ENCODE data around the gene ZBTB8B.
"Not testable (repeated sequence)": the region's sequence is repeated elsewhere in the genome, so short reads cannot be mapped to it uniquely, and the experiment has no call there.

ZBTB8B gene

DNA sequence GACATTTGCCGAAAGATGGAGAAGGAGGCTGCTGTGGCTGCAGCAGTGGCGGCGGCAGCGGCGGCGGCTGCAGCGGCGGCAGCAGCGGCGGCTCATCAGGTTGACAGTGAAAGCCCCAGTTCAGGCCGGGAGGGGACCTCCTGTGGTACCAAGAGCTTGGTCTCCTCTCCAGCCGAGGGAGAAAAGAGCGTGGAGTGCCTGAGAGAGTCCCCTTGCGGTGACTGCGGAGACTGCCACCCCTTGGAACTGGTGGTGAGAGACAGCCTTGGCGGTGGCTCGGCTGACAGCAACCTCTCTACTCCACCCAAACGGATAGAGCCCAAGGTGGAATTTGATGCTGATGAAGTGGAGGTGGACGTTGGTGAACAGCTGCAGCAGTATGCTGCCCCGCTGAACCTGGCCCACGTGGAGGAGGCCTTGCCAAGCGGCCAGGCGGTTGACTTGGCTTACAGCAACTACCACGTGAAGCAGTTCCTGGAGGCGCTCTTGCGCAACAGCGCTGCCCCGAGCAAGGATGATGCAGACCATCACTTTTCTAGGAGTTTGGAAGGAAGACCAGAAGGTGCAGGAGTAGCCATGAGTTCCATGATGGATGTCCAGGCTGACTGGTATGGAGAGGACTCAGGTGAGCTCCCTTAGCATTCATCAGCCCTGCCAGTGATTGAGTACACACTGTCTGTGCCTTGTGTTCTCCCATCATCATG lies 6.3 kb downstream of the ZBTB8B start:
- no peak for DNase-seq

DNA sequence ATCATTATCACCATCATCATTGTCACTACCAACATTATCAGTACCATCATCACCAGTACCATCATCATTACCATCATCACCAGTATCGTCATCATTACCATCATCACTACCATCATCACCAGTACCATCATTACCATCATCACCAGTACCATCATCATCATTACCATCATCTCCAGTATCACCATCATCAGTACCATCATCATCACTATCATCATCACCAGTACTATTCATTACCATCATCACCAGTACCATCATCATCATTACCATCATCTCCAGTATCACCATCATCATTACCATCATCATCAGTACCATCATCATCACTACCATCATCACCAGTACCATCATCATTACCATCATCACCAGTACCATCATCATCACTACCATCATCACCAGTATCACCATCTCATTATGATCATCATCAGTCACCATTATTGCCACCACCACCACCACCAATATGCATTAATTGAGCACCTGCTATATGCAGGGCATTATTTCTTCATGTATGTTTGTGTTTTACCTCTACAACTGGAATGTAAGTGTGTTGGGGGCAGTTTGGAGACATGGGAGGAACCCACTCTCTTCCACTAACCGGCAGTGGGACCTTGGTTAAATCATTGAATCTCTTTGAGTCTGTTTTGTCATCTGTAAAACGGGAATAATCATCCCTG lies 7.0 kb downstream of the ZBTB8B start:
- no peak for DNase-seq

DNA sequence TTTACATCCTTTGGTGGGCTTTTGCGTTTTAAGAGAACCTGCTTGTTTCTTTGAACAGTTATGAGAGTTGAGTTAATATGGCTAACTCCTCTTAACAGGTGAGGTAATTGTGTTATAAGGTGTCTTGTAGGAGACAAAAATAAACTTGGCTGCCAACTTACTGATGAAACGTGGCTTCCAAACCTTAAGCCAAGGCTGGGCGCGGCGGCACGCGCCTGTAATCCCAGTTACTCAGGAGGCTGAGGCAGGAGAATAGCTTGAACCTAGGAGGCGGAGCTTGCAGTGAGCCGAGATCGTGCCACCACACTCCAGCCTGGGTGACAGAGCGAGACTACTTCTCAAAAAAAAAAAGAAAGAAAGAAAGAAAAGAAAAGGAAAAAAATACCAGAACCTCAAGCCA lies 8.1 kb downstream of the ZBTB8B start:
- DNase-seq, result not testable (repeated sequence)

DNA sequence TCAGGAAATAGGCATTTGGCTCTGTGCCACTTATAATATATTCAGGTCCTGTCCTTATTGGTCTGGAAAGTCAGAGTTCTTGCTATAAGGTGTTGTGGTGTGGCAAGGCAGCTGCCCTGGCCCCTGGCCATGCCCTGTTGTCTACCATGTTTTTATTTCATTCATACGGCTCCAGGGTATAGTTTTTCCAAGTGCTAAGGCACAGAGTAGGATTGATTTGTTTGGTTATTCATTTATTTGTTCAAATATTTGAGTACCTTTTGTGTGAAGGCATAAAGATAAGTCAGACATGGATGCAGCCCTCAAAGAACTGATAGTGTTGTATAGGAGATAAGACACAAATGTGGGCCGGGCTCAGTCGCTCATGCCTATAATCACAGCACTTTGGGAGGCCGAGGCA lies 10.1 kb downstream of the ZBTB8B start:
- DNase-seq, result no peak

DNA sequence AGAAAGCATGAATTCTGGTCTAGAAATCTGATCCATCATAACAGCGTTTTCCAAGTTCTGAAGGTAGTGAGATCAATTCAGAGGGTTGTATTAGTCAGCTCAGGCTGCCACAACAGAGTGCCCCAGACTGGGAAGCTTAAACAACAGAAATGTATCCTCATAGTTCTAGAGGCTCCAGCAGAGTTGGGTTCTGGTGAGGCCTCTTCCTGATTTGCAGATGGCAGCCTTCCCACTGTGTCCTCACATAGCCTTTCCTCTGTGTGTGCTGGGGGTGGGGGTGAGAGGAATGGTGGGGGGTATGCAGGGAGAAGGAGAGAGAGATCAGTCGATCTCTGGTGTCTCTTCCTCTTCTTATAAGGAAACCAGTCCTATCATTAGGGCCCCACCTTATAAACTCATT lies 15.1 kb downstream of the ZBTB8B start:
- DNase-seq, result no peak

DNA sequence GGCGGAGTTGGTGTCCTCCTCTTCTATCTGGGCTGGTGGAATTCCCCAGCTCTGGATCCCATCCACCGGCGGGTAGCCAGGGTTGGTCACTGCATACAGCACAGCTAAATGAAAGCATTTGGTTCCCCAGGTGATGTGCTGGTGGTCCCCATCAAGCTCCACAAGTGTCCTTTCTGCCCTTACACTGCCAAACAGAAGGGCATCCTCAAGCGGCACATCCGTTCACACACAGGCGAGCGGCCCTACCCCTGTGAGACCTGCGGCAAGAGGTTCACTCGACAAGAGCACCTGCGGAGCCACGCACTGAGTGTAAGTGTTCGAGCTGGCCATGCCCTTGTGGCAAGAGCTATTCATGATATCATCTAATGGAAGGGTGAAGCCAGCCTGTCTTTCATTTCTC lies 15.9 kb downstream of the ZBTB8B start:
- DNase-seq, result no peak

DNA sequence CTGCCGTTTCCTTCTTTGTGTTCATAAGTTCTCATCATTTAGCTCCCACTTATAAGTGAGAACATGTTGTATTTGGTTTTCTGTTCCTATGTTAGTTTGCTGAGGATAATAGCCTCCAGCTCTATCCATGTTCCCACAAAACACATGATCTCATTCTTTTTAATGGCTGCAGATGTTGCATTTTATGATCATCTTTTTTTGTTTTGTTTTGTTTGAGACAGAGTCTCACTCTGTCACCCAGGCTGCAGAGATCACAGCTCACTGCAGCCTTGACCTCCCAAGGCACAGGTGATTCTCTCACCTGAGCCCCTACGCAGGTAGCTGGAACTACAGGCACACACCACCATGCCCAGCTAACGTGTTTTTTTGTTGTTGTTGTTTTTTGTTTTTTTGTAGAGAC lies 16.9 kb downstream of the ZBTB8B start:
- DNase-seq, result not testable (repeated sequence)

DNA sequence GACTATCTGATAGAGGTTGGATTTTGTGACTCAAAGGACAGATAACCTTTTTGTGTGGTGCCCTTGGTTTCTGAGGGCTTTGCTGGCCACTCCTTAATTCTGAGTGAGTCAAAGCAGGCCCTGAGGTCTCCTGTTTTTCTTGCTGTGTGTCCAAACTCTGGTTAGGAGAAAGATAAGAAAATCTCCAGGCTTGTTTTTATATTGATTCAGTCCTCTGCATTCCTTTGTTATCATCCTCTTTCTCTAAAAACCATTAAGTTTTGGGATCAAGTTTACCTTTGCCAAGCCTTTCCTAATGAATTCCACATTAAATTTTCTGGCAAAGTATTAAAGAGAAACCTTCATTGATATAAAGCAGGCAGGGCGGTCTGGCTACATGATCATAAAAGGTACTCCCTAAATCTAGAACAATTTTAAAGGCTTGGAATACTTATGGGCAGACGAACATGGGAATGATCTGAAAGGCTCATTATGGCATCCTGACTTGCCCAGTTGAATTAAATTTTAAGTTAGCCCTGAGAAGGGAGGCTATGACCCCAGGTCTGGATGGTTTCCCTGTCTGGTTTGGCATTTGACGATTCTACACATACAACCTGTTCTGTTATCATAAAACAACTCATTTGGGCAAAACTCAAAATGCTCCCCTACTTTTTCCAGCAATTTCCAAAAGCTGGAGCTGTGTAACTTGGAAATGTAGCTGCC lies 20.8 kb downstream of the ZBTB8B start:
- no peak for DNase-seq

DNA sequence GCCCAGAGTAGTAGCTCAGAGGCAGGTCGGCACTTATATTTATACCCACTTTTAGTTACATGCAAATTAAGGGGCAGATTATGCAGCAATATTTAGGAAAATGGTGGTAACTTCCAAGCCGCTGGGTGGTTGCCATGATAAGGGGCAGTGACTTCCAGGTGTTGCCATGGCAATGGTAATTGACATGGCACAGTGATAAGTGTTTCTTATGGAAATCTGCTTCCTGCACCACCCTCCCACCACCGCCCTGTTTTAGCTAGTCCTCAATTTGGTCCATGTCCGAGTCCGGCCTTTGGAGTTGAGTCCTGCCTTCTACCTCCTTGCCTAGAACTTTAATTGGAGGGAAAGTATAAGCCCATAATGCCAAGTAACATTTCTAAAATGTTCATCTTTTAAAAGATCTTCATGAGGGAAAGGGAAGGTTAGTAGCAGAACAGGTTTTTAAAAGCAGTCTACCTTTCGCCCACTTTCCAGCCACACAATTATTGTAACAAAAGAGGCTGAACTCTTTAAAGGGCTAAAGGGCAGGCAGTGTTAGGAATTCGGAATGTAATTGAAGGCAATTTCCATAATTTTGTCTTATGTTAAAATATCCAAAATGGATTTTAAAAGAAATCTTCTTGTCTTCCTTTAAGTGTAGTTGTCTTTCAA lies 21.7 kb downstream of the ZBTB8B start:
- no peak for DNase-seq

DNA sequence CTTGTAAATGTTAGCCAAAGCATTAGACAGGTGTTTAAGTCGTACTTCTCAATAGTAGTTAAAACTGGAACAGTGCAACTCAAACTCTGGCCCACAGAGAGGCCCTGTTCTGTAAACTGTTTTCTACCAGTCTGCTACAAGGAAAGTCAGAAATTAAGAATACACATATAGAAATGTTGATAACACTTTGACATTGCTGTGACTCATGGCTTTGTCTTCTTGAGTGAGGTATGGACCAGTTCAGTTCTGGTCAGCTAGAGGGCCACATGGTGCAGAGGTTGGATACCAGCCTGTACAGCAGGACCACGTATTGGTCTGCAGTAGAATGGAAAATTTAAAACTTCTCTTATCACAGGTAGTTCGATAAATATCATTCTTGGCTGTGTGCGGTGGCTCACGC lies 22.3 kb downstream of the ZBTB8B start:
- no peak for DNase-seq

DNA sequence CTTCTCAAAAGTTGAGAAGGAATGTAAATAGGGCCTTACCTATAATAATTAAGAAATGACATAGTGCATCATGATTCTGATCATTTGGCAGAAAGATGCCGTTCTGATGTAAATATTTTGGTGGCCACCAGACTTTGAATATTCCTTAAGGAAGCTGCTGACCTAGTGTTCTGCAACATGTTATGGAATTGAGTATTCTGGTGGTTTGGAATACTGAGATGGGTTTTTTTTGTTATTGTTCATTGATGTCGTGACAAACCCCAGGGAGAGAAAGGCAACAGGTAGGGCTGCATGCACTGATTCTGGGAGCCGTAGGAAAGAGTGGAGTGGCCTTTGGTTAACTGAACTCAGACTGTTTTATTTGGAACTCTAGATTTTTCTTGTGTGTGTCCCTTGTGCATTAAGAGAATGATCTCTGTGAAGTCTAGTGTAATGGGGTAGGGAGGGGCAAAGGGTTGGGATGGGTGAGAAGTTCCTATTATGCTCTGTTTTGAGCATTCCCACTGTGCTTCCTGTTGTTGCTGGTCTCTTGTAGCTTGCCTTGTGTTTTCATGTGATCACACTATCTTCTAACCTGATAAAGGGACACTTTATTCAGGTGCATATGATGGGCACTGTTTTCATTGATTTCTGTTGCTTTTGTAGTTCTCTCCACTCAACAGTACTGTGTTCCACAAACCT lies 25.0 kb downstream of the ZBTB8B start:
- no peak for DNase-seq

DNA sequence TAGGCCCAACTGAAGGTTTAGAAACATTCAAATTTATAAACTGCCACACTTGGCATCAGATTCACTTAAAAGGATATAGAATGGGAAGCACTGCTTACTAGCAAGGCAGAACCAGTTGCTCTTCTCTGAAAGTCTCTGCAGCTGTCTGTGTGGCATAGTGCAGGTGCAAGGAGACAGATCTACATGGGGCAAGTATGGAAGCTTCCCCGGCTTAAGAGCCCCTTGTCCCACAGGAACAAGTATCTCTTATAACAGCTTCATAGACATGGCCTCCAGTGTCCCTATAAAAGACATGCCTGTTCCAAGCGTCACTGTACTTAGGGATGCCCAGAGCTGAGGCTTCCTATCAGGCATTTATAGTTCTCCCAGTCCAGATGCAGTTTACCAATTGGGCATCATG lies 26.5 kb downstream of the ZBTB8B start:
- DNase-seq, result no peak

DNA sequence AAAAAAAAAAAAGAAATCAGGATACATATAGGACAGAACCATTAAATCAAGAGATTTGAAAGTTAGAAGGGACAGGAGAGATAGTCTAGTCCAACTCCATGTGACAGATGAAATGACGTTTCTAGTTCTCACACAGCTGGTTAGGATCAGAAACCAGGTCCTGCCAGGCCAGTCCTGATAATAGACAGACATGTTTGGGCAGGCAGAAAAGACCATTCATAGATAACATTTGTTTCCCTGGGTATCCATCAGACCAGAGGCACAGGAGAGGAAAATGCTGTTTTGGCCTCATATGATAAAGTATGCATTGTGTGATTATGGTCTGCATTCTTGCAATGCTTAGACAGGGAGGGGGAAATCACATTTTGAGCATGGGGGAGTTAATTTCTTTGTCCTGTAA lies 29.3 kb downstream of the ZBTB8B start:
- no peak for DNase-seq

DNA sequence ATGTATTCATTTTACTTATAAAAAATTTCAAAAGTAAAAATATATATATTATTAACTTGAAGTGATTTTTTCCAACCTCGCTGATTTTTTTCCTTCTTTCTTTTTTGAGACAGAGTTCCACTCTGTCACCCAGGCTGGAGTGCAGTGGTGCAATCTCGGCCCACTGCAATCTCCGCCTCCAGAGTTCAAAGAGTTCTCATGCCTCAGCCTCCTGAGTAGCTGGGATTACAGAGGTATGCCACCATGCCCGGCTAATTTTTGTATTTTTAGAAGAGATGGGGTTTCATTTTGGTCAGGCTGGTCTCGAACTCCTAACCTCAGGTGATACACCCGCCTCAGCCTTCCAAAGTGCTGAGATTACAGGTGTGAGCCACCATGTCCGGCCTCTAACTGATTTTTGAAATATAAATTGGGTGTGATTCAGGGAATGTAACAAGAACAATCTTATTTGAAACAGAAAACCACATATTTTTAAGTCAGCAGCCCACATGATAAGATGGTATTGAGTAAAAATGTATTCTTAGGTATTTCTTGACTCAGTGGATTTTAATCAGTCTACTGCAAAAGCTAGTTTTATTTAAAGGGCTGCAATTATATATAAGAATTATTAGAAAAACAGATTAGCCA lies 30.0 kb downstream of the ZBTB8B start:
- no peak for DNase-seq

DNA sequence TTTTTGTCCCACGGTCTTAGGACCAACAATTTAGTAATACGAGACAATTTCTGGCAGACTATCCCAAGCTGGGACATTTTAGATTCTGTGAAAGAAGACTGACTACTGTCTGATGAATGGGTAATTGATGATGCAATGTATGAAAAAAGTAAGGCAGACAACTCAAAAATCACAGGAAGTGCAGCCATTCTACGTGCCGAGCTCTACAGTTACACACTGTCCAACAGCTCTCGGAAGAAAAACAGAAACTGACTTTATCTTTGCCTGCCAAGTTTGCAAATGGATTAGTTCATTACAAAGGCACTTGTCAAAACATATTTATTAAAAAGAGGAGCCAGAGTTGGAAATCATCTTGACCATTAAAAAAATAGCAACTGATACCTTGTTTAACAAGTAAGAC lies 31.3 kb downstream of the ZBTB8B start:
- no peak for DNase-seq

DNA sequence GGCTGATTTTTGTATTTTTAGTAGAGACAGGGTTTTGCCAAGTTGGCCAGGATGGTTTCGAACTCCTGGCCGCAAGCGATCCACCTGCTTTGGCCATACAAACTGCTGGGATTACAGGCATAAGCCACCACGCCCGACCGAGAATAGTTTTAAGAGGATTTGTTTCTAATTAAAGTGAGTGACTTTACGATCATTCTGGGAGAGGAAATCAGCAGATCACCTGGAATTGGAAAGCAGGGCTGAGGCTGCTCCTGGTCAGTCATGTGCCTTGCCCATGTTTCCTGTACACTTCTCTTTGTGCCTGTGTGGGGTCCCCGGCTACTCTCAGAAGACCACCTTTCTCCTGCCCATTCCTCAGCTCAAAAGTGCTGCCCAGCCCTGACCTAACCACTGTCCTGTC lies 33.9 kb downstream of the ZBTB8B start:
- no peak for DNase-seq

DNA sequence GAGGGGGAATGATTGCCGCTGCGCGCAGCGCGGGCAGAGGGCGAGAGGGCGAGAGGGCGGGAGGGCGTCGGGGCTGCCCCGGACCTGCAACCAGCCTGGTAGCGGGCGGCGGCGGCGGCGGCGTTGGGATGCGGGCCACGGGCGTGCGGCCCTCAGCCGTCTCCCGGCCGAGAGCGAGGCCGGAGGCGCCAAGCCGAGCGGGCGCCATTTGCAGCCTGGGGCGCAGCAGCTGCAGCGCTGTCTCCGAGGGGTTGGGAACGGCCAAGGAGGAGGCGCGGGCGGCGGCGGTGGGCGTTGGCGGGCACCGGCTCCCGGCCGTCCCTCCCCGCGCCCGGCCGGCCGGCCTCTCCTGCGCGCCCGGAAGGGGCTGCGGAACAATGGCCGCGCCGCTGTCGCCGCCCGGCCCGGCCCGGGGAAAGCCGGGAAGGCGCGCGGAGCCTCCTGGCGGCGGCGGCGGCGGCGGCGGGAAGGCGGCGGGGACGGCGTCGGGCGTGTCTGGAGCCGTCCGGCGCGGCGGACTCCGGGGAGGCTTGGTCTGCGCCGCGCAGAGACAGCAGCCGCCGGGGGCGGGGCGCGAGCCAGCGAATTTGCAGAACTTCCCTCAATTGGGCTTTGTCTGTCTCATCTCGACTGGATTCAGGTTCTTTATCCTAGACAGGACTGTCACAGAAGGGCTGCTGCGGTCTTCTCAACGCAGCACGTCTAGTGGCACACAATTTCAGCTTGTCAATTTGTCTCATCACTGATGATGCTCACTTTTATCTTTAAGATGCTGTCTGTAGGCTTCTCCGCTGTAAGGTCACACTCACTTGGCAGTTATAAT lies 35.7 kb downstream of the ZBTB8B start:
- peak; percentile 86 for DNase-seq

DNA sequence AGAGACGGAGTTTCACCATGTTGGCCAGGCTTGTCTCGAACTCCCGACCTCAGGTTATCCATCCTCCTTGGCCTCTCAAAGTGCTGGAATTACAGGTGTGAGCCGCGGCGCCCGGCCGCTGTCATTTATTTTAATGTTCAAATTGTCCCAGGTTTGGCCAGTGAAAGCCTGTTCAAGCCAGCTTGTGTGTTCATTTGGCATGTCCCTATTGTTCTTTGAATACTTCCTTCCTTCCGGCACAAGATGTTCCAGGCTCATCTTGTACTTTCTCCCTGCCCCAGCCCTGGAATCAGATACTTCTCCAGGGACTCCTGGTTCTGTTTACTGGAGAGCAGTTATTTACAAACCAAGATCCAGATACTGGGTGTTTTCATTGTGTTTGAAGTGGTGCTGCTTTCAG lies 37.0 kb downstream of the ZBTB8B start:
- no peak for DNase-seq

DNA sequence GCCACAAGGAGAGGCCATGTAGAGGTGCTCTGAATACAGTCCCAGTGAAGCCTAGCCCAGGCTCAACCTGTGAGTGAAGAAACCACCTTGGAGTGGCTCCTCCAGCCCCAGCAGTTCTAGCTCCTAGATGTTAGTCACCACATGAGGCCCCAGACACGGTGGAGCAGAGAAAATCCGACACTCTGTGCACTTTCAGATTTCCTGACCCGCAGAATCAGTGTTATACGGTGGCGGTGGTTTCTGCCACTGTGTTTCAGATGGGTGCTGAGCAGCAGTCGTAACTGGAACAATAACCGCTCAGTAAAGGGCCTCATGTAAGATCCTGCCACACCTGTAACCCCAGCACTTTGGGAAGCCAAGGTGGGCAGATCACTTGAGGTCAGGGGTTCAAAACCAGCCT lies 38.3 kb downstream of the ZBTB8B start:
- DNase-seq, result no peak

DNA sequence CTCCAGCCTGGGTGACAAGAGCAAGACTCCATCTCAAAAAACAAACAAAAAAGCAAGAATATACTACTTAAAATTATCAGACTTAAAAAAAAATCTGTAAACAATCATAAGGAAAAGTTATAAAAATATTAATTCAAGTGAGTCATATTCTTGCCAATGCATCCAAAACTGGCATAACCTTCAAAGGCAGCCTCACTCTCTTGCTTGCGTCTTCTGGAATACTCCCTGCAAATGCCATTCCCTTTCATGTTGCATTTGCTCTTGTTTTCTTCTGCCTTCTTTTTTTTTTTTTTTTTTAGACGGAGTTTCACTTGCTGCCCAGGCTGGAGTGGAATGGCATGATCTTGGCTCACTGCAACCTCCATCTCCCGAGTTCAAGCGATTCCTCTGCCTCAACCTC lies 42.1 kb downstream of the ZBTB8B start:
- DNase-seq, result no peak

DNA sequence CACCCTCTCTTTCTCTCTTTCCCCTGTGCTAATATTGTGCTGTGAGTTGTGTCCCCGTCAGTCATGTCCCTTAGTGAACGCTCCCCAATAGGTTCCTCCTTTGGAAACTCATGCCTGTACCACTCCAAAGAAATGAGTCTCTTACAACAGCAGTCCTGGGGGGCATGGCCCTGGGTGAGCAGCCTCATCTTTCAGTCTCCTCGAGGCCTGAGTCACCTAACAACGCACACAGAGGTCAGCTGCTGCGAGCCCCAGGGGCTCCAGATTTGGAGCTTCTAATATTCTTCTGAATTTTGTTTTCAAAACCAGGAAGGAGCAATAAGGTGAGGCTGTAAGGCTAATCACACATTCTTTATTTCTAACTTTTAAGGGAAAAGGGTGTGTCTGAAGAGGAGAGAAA lies 43.9 kb downstream of the ZBTB8B start:
- DNase-seq, result no peak

DNA sequence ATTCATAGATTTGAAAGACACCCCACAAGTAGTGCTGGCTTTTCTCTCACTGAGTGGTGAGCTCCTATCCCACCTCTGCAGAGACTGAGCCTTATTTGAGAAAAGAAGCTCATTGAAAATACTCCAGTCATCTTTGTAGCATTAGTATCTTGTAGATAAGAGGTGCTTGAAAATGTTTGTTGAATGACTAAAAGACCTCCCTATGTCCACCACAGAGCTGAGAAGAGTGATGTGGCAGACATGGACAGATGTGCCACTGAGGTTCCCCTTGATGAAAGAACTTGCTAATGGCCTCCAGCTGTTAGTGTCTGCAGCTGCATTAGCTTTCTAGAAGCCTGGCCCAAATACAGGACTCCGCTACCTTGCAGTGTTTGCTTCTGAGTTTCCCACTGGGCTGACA lies 45.1 kb downstream of the ZBTB8B start:
- no peak for DNase-seq

All from NCI-H2227 treated with DMSO at 0.1 percent for 48 hours (cell line).